Glutamatergic neuron (in vitro differentiated cells): Measurements from ENCODE around the gene IRF2. TPM values are rescaled to one million over a fixed set of nuclear protein-coding genes. Genes with fewer than 3 reads are reported as not detected.

ENCODE experiments used
- DNase-seq: peaks from one replicate; pipeline ENCODE4 v3.0.0; 2022
- H3K27ac Mint-ChIP-seq: one replicate; pipeline ENCODE4 v1.8.0; 2020; ENCODE audit warnings: mild to moderate bottlenecking, mixed read lengths, inconsistent platforms; ENCODE audit not compliant: unreplicated experiment
- H3K27me3 Mint-ChIP-seq: one replicate; pipeline ENCODE4 v1.8.0; 2020; ENCODE audit warnings: mild to moderate bottlenecking, moderate library complexity, mixed read lengths, inconsistent platforms; ENCODE audit not compliant: unreplicated experiment
- H3K36me3 Mint-ChIP-seq: one replicate; pipeline ENCODE4 v1.8.0; 2020; ENCODE audit warnings: mild to moderate bottlenecking, mixed read lengths, inconsistent platforms; ENCODE audit not compliant: unreplicated experiment
- H3K4me1 Mint-ChIP-seq: one replicate; pipeline ENCODE4 v1.8.0; 2020; ENCODE audit warnings: mild to moderate bottlenecking, low read depth, mixed read lengths, inconsistent platforms; ENCODE audit not compliant: unreplicated experiment
- H3K4me3 Mint-ChIP-seq: one replicate; pipeline ENCODE4 v1.8.0; 2020; ENCODE audit warnings: mild to moderate bottlenecking, mixed read lengths, inconsistent platforms; ENCODE audit not compliant: unreplicated experiment
- H3K9me3 Mint-ChIP-seq: one replicate; pipeline ENCODE4 v1.8.0; 2020; ENCODE audit warnings: mild to moderate bottlenecking, moderate library complexity, mixed read lengths, inconsistent platforms; ENCODE audit not compliant: unreplicated experiment
- CTCF ChIP-seq: fragments of 200-600 bp; sonication (generic); IDR thresholded peaks from one replicate; pipeline ENCODE4 v1.5.0; 2021; ENCODE audit not compliant: partially characterized antibody, unreplicated experiment
- total RNA-seq: library from RNA; stranded (reverse); fragmentation: NEBNext Ultra II Directional; extraction: Animal tissue kit (Norgen Biotek cat#: 25700); gene quantifications from one replicate; pipeline ENCODE4 v1.2.1, GENCODE V29; 2021; ENCODE audit not compliant: unreplicated experiment

IRF2 gene
- total RNA-seq, 1 donor from 2014 or later, result 7.4 TPM

- H3K27ac Mint-ChIP-seq, result no peak overlapping the region
- DNase-seq, result no peak
- peaks cover 1% of the 10 kb centered on the region for H3K27me3 Mint-ChIP-seq
- H3K4me1 Mint-ChIP-seq, result no peaks in the 10 kb centered on the region
- H3K4me3 Mint-ChIP-seq, result no peak overlapping the region
- TF ChIP-seq CTCF, result no peak
- no peaks in the 10 kb centered on the region for H3K36me3 Mint-ChIP-seq
- H3K9me3 Mint-ChIP-seq, result no peaks in the 10 kb centered on the region
These were observed 36.1 kb upstream of the IRF2 start for GRCh38 chr4:184510401-184510800.

GRCh38 chr4:184506527-184507121, 32.3 kb upstream of the IRF2 start:
- peak; percentile 39 for TF ChIP-seq CTCF
- no peak overlapping the region for H3K4me3 Mint-ChIP-seq
- DNase-seq, result no peak
- H3K4me1 Mint-ChIP-seq, result no peaks in the 10 kb centered on the region
- H3K9me3 Mint-ChIP-seq, result peaks cover 3% of the 10 kb centered on the region
- no peaks in the 10 kb centered on the region for H3K36me3 Mint-ChIP-seq
- H3K27ac Mint-ChIP-seq, result no peak overlapping the region
- peaks cover 3% of the 10 kb centered on the region for H3K27me3 Mint-ChIP-seq

- no peak for TF ChIP-seq CTCF
- H3K4me1 Mint-ChIP-seq, result no peaks in the 10 kb centered on the region
- H3K4me3 Mint-ChIP-seq, result no peak overlapping the region
- H3K36me3 Mint-ChIP-seq, result no peaks in the 10 kb centered on the region
- peaks cover 3% of the 10 kb centered on the region for H3K27me3 Mint-ChIP-seq
- DNase-seq, result no peak
- H3K9me3 Mint-ChIP-seq, result peaks cover 3% of the 10 kb centered on the region
- no peak overlapping the region for H3K27ac Mint-ChIP-seq
These were observed 30.0 kb upstream of the IRF2 start for GRCh38 chr4:184504385-184504784.

- H3K27ac Mint-ChIP-seq, result no peak overlapping the region
These were observed 29.5 kb upstream of the IRF2 start for GRCh38 chr4:184503869-184504300.

More at GRCh38 chr4:184503869-184504300, 29.5 kb upstream of the IRF2 start:
- TF ChIP-seq CTCF, result no peak
- DNase-seq, result no peak
- Mint-ChIP-seq H3K36me3 (no peaks in the 10 kb centered on the region), H3K9me3 (peaks cover 3% of the 10 kb centered on the region), H3K4me1 (no peaks in the 10 kb centered on the region), H3K27me3 (peaks cover 3% of the 10 kb centered on the region), H3K4me3 (no peak overlapping the region)
